Measurements from ENCODE around the gene GUCY2F. TPM values are rescaled to one million over a fixed set of nuclear protein-coding genes. Genes with fewer than 3 reads are reported as not detected.

Gene GUCY2F
- polyA plus RNA-seq, 3 donors from 2014 or later = not detected

DNA sequence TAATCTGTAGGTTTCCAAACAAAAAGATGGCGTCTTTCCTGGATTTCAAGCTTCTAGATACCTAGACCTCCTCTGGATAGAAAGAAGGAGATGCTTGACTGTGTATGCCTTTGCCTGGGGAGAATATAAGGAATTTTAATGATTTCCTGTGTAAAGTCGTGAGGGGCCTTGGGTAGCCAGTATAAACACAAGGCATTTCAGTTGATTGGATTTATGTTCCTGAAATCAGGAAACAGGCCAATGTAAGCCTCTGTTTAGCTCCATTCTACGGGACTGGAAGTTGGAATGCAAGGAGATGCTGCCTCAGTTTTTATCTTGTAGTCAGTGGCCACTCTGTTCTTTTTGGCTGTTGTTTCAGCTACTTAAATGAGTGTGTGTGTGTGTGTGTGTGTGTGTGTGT, 137.2 kb downstream of the GUCY2F start:
- Mint-ChIP-seq H3K27ac (no peak overlapping the region), H3K4me1 (no peaks in the 10 kb centered on the region), H3K9me3 (peaks cover 0 to 4% (median 0%) of the 10 kb centered on the region in 6 donors), H3K4me3 (no peak overlapping the region), H3K27me3 (ENCODE audit: low read depth in 3 of 3) (peaks cover 0 to 3% (median 3%) of the 10 kb centered on the region in 3 donors), H3K36me3 (no peaks in the 10 kb centered on the region)
- DNase-seq = no peak

DNA sequence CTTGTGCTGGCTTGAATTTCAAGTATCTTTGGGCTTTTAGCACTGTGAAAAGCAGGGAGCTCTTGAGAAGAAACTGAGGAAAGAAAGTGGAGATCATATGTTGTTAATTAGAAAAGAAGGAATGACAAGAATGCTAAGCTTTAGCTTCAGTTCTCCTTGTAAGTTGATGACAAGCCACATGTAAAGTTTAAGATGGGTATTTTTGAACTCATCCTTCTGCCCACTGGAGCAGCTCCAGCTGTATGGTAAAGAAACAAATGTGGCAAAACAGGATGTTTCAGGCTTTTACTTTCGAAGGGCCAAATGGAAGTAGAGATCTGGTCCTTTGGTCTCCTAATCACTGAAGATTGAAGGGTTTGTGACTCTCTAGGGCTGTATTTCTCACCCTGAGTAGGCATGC, 137.8 kb downstream of the GUCY2F start:
- peaks cover 0 to 3% (median 3%) of the 10 kb centered on the region in 3 donors for H3K27me3 Mint-ChIP-seq (ENCODE audit: low read depth in 3 of 3)
- H3K9me3 Mint-ChIP-seq = peaks cover 0 to 4% (median 0%) of the 10 kb centered on the region in 6 donors
- no peaks in the 10 kb centered on the region for H3K36me3 Mint-ChIP-seq
- DNase-seq = no peak
- H3K27ac Mint-ChIP-seq = no peak overlapping the region
- no peaks in the 10 kb centered on the region for H3K4me1 Mint-ChIP-seq
- H3K4me3 Mint-ChIP-seq = no peak overlapping the region

DNA sequence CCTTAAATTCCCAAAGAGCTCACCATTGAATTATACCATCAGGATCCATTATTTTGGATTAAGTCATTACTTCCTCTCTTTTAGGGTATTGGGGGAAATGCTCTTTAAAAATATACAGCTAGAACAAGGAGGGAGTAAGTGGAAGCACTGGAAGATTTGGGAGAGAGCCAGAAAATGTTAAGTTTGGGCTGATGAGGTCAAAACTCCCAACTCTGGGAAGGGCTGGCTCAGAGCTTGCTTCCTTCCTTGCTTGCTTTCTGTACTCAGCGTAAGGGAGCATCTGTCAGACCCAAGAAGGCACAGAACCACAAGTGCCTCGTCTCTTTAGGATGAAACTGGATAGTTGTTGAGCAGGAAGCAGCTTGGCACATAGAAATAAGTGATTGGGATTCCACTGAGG, 138.2 kb downstream of the GUCY2F start:
- H3K4me3 Mint-ChIP-seq = no peak overlapping the region
- peaks cover 0 to 3% (median 3%) of the 10 kb centered on the region in 3 donors for H3K27me3 Mint-ChIP-seq (ENCODE audit: low read depth in 3 of 3)
- H3K36me3 Mint-ChIP-seq = no peaks in the 10 kb centered on the region
- DNase-seq = no peak
- no peak overlapping the region for H3K27ac Mint-ChIP-seq
- H3K9me3 Mint-ChIP-seq = peaks cover 0 to 4% (median 0%) of the 10 kb centered on the region in 6 donors
- no peaks in the 10 kb centered on the region for H3K4me1 Mint-ChIP-seq

DNA sequence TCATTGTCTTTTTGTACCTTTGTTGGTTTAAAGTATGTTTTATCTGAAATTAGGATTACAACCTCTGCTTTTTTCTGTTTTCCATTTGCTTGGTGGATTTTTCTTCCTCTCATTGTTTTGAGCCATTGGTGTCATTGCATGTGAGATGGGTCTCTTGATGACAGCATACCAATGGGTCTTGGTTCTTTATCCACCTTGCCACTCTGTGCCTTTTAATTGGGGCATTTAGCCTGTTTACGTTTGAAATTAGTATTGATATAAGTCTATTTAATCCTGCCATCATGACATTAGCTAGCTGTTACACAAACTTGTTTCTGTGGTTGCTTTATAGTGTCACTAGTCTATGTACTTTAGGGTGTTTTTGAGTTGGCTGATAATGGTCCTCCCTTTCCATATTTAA, 145.7 kb downstream of the GUCY2F start:
- Mint-ChIP-seq H3K4me3 (no peak overlapping the region), H3K4me1 (no peaks in the 10 kb centered on the region), H3K9me3 (peaks cover 0 to 8% (median 4%) of the 10 kb centered on the region in 6 donors), H3K27me3 (ENCODE audit: low read depth in 3 of 3) (peaks cover 0 to 8% (median 0%) of the 10 kb centered on the region in 3 donors), H3K36me3 (no peaks in the 10 kb centered on the region), H3K27ac (no peak overlapping the region)
- DNase-seq = no peak

DNA sequence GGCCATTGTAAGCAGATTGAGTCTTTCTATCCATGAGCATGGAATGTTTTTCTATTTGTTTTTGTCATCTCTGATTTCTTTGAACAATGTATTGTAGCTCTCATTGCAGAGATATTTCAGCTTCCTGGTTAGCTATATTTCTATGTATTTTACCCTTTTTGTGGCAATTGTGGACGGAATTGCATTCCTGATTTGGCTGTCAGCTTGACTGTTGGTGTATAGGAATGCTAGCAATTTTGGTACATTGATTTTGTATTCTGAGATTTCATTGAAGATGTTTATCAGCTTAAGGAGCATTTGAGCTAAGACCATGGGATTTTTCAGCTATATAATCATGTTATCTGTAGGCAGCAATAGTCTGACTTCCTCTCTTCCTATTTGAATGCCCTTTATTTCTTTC, 154.6 kb downstream of the GUCY2F start:
- Mint-ChIP-seq H3K4me3 (no peak overlapping the region), H3K9me3 (peaks cover 0 to 7% (median 0%) of the 10 kb centered on the region in 6 donors), H3K4me1 (no peaks in the 10 kb centered on the region), H3K27me3 (ENCODE audit: low read depth in 3 of 3) (peaks cover 0 to 9% (median 2%) of the 10 kb centered on the region in 3 donors), H3K36me3 (no peaks in the 10 kb centered on the region), H3K27ac (no peak overlapping the region)
- DNase-seq = no peak

Other genes starting within 250 kb of the GUCY2F start
- gene NXT2, start 54.8 kb upstream of the GUCY2F start, polyA plus RNA-seq = 10 to 100 TPM; 28.6 to 52.1 (median 37.0) TPM
- gene KCNE5, start 143.1 kb upstream of the GUCY2F start, polyA plus RNA-seq = under 1 TPM in 2 of 3 donors, not detected in 1; 0.69 to 0.79 TPM

Measured in immature natural killer cell (primary cell).